HG02870 (cell line): ENCODE results near the gene TNFRSF18.

Experiments used
- ATAC-seq: cut with Tn5 transposase; IDR thresholded peaks from one replicate; pipeline ENCODE4 v1.9.1; 2021; ENCODE audit warnings: mild to moderate bottlenecking, moderate library complexity; ENCODE audit not compliant: unreplicated experiment

TNFRSF18 gene

GRCh38 chr1:1167841-1168450 is 38.4 kb downstream of the TNFRSF18 start:
- no peak for ATAC-seq

DNA sequence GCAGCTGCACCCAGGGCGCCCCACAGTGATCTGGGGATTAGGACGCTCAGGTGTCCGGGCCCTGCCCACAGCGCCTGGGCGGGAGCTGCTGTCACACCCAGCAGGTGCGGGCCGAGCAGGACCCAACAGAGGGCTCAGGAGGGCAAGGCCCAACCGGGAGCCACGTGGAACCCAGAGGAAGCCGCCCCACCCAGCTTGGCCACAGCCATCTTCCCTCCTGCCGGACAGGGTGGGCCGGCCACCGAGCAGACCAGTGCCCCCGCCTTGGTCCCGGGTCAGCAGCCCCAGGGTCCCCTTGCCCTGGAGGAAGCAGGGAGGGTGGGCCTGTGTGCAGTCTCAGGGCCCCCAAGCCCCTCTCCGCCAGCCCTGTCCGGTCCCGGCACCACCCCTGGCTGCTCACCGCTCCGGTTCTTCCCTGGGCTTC is 39.0 kb downstream of the TNFRSF18 start:
- ATAC-seq: no peak

DNA sequence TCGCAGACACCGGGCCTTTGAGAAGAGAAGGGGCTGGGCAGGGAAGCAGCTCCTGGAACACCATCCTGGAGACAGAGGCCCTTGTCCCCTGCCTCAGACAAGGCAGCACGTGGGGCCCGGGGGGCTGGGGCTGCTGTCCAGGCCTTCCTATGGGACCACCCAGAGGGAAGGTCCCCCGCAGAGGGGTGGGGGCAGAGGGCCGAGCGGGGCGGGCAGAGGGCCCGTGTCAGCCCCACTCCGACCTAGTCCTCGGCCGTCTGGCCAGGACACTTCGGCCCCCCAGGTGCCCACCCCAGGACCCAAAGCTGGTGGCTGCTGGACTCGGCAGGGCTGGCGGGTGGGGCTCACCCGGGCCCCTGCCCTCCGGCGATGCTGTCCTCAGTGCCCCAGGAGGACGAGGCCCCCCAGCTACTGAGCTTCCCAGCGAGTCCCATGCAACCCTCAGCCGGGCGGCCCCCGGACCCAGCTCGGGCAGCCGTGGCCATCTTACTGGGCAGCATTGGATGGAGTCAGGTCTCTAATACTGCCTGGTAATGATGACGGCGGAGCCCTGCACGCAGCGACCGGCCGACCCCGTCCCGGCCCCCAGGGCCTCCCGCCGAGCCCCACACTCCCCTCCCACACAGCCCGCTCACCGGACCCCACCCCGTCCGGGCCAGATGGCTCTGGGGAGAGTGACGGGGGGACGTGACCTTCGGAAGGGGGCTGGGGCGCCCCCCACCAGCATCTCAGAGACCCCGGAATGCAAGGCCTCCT is 39.6 kb downstream of the TNFRSF18 start:
- no peak for ATAC-seq

DNA sequence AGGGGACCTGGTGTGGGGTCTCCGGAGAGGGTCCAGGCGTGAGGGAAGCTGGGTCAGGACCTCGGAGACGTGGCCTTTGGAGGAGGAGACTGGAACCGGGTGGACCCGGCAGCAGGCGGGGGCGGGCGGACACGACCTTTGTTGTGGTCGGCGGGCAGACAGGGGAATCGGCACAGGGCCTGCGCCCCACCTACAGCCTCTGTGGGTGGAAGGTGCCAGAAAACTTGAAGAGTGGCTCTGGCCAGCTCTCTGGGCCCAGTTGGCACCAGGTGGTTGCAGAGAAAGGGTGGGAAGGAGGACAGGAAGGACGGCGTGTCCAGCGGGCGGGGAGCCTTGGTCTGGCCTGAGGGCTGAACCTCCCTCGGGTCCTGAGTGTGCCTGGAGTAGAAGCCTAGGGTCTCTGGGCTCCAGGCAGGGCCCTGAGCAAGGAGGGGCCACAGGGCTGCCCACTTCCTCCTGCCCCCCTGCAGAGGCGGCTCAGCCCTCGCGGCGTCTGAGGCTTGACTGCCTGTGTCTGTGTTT is 40.4 kb downstream of the TNFRSF18 start:
- ATAC-seq: no peak

DNA sequence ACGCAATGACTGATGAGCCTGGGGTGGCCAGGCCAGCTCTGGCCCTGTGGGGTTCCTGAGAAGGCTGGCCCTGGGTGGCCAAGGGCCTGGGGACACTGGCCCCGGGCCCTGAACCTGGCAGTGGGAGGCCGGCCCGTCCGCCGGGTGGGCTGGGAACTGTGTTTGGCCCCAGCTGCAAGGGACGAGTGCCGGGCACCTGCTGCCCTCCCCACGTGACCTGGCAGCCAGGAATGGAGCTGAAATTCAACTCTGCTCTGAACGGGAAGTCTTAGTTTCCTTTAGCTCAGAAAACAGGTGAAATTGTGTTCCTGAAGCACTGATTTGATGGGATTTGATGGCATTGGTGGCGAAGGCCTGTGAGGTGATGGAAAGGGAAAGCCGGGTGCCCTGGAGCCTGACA is 40.9 kb downstream of the TNFRSF18 start:
- no peak for ATAC-seq

DNA sequence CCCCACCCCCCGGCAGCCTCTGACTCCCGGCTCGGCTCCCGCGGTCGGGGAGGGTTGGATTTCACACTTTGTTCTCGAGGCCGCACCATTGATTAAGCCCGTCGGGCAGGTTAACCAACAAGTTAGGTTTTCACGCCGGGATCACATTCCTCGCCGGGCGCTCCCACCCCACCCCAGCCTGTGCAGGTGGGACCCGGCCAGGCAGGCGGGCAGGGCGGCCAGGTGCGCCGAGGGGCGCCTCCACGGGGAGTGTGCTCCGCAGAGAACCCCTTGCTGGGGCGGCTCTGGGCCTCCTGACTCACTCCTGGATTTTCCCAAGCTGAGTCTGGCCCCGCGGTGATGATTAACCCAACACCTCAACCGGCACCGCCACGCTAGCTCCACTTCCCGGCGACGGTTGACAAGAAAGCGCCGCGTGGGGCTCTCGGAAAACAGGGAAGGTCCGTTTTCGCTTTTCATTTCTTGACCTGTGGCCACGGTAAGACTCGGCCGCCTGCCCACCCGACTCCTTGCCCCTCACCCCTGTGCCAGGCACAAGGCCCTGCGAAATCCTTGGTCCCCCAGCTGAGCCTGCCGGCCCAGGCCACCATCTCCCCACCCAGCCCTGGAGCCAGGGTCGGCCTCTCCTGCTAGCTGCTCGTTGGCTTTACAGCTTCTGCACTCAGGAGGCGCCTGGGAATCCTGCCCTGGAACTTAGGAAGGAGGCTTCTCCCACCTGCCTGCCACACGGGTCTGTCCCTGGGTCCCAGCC is 41.5 kb downstream of the TNFRSF18 start:
- ATAC-seq: no peak

DNA sequence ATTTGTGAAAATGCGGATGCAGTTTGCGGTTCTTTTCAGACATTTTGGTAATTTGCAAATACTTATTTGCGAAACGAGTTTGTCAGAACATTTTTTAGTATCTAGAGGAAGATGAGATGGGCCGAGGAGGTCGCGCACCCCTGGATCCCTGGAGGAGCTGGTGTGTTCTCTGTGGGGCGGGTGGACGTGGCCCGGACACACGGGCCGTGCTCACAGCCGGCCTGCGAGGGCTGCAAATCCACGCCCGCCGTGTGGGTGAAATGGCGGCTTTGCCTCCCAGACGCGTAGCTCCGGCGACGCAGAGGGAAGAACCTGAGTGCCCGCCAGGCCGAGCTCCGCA is 42.1 kb downstream of the TNFRSF18 start:
- no peak for ATAC-seq

- ATAC-seq: no peak
These were observed 42.8 kb downstream of the TNFRSF18 start for GRCh38 chr1:1163538-1164070.

GRCh38 chr1:1162597-1163537 is 43.5 kb downstream of the TNFRSF18 start:
- ATAC-seq: no peak

DNA sequence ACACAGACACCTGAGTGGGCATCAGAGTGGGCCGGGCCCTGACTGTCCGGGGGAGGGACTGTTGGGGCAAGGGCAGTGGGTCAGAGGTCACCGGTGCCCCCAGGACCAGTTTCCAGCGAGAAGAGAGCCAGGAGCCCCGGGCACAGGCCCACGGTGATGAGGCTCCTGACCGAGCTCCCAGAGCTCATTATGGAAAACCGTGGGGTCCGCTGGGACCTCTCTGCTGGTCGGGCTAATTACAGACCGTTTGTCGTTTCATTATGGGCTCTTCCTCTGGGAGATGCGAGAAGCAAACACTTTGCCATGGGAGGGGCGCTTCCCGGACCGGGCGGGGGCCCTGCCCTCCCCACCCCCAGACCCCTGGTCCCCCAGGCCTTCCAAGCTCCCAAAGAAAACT is 44.7 kb downstream of the TNFRSF18 start:
- ATAC-seq: no peak

DNA sequence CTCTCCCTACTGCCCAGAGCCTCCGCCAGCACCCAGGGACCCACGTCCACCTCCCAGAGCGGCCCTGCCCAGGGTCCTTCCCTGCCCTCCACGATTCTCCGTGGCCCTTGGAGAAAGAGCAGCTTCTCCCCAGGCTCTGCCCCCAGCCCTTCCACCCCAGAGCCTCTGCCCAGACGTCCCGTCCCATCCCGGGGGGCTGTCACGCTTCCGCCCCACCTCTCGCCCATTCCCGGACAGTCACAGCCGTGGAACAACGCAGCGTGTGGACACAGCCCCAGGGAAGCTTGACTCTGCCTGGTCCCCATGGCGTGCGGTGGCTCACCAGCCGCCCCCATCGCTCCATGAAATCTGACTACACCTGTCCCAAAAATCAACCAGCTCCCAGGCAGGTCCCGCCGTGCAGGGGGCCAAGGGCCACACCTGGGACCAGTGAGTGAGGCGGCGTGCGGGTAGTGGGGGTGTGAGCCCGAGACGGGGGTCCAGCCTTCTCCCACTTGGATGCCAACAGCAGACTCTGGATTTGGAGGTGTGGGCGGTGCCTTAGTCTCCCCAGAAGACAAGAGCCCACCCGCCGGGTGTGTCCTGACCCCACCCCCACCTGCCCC is 45.2 kb downstream of the TNFRSF18 start:
- no peak for ATAC-seq

- ATAC-seq: no peak
These were observed 46.0 kb downstream of the TNFRSF18 start for GRCh38 chr1:1160281-1160930.

DNA sequence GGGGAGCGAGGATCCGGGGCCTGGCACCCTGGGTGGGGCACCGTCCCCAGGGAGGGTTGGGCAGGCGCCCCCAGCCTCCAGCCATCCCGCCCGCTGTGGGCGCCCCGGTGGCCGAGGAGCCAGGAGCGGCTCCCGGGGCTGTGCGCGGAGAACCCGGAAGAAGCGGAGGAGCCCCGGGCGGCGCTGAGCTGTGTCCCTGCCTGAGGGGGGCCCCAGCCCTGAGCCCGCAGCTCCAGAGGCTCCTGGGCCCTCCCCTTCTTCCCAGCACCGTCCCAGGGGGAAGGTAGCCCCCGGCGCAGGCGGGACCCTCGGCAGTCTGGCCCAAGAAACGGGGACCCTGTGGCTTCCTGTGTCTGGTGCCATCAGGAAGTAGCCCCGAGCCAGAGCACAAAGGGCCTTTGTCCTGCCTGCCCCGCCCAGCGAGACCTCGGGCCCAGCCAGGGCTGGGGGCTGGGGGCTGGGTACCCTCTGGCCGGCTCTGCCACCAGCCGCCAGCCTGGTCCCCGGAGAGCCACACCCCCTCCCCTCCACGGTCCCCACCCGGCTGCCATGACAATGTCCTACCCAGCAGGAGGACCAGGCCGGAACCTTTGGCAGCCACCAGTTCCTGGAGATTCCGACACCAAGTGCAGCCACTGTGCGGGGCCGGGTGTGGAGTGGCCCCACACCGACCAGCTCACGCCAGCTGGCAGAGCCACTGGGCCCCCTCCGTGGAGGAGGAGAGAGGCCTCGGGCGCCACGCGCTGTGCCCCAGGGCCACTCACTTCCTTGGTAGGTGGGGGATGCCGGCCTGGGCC is 48.3 kb downstream of the TNFRSF18 start:
- ATAC-seq: no peak

DNA sequence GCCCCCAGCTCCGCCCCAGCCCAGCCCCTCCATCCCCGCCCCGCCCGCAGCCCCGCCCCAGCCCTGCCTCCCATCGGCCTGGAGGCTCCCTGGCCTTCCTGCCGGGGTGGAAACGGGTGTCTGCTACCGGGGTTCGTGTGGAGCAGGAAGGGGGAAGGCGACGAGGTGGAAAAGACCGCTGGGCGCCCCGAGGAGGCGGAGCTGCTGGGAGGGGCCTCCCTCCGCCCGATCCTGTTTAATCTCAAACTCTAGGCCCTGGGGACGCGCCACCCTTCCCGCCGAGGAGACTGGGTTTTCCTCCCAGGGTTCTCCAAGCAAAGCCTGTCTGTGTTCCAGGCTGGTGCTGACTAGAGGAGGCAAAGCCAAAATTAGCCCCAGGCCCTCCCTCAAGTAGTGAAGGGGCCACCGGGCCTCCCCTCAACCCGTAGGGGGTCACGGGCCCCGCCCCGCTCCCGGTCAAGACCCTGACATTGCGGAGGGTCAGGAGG is 48.9 kb downstream of the TNFRSF18 start:
- no peak for ATAC-seq

DNA sequence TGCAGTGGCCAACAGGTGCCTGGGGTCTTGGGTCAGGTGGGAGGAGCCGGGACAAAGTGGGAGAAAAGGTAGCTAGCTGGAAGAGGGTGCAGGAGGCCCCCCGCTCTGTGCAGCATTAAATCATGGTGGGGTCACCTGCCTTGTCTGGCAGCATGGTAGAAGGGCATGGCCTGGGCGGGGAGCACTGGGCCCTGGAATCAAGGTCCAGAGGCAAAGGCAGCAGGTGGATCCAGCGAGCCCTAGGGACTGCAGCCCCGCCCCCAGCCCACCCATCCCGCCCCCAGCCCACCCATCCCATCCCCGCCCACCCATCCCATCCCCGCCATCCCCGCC is 49.4 kb downstream of the TNFRSF18 start:
- no peak for ATAC-seq

DNA sequence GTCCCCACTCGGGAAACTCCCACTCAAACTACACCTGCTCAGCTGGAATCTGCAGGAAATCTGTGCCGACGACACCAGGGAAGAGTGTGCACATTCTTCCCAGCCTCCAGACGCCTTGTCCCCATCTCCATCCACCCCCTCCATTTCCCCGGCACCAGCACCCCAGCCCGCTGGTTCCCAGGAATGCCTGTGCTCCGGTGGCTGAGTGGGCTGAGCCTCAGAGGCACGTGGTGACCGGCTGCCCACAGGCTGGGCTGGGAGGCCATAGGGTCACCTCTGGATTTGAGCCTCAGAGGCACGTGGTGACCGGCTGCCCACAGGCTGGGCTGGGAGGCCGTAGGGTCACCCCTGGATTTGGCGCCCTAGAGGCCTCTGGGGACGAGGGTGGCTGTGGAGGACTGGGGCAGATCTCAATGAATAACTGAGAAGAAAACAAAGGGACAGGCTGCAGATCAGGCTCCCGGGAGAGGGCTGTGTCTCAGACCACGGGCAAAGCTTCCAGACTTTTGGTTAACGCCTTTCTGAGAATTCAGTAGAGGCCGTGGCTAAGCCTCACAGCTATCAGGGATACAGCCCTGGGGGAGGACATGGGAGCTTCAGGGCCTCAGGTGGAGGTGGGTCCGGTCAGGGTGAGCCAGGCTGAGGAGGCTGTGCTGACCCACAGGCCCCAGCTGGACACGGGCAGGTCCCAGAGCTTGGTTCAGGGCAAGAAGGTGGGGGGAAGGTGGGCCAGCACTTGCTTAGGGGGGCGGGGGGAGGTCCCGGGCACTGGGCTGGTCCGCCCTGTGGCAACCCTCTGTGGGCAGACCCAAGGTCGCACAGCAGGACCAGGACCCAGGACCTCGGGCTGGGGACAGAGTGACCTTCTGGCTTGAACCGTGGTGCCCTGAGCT is 50.0 kb downstream of the TNFRSF18 start:
- no peak for ATAC-seq

DNA sequence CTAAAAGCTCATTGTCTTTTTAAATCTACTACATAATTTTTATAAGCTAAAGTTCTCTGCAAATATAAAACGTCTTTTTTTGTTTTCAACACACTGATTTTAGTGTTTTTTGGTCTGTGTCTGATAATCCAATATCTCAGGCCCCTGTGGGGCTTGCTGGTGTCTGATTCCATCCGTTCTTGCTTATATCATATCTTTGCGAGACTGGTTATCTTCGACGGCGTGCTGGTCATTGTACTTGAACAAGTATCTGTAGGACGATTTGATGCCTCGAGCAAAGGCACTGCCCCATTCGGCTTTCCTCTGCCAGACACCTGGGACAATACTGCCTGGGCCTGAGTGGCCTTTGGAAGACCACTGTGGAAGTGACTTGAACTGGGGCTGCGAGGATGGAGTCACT is 51.1 kb downstream of the TNFRSF18 start:
- ATAC-seq: no peak

DNA sequence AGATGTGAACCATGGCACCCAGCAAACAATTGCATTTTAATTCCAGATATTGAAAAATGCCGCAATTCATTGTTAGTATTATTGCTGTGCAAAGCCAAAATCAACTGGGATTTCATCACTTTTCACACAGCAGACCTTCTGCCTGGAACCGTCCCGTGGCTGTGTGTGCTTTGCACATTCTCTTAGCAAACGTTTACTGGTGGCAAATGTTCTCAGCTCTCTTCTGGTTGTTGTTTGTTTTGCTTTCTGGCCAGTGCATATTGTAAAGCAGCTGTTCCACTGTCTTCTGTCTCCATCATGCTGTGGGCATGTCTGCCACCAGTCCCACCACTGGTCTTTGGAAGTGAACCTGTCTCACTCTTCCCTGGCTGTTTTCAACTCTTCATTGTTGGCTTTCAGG is 52.5 kb downstream of the TNFRSF18 start:
- no peak for ATAC-seq
